Keratinocyte (primary cell): ENCODE results near the gene HECTD1. TPM values are rescaled to one million over a fixed set of nuclear protein-coding genes. Genes with fewer than 3 reads are reported as not detected.

ENCODE experiments used
- DNase-seq: peaks from one replicate; pipeline ENCODE4 v3.0.0-alpha.2; 2011; ENCODE audit warnings: low read depth, missing footprints, low spot score
- FAIRE-seq: peaks from 2 replicates; lab custom pipeline; 2011; peaks lifted over from hg19 to GRCh38; lab: Jason Lieb, UNC
- H2AFZ ChIP-seq: 2 replicates; pipeline ENCODE4 v1.6.0; 2012; ENCODE audit warnings: low read length, control low read depth, inconsistent platforms; ENCODE audit not compliant: control insufficient read depth
- H3K27ac ChIP-seq: 2 replicates; pipeline ENCODE4 v1.5.1; 2011; ENCODE audit warnings: low read length; ENCODE audit not compliant: control insufficient read depth, insufficient read depth
- H3K27me3 ChIP-seq: 3 replicates; pipeline ENCODE4 v1.6.0; 2011; ENCODE audit warnings: low read length; ENCODE audit not compliant: control insufficient read depth, insufficient read depth; ENCODE audit errors: extremely low read depth
- H3K36me3 ChIP-seq, 2 experiments: 2 replicates in 1 of 2; 3 replicates in 1 of 2; pipeline ENCODE4 v1.5.1; 2011; ENCODE audit warnings: low read length in 2 of 2, mild to moderate bottlenecking in 1 of 2; ENCODE audit not compliant: control insufficient read depth in 2 of 2, insufficient read depth in 2 of 2; ENCODE audit errors: extremely low read depth in 1 of 2
- H3K4me1 ChIP-seq: 3 replicates; pipeline ENCODE4 v1.5.1; 2011; ENCODE audit warnings: low read length; ENCODE audit not compliant: control insufficient read depth, insufficient read depth; ENCODE audit errors: extremely low read depth
- H3K4me2 ChIP-seq: 3 replicates; pipeline ENCODE4 v1.6.0; 2011; ENCODE audit warnings: low read depth, low read length; ENCODE audit not compliant: control insufficient read depth, insufficient read depth; ENCODE audit errors: extremely low read depth
- H3K4me3 ChIP-seq, 3 experiments: fragments of 200-600 bp in 1 of 3; sonication (generic) in 1 of 3; 2 replicates in 2 of 3; 3 replicates in 1 of 3; pipeline ENCODE4 v1.5.1; 2011 to 2016; ENCODE audit warnings: low read length in 3 of 3, mild to moderate bottlenecking in 3 of 3, control low read depth in 2 of 3, inconsistent platforms in 1 of 3, low read depth in 1 of 3, mixed read lengths in 1 of 3, mixed run types in 1 of 3, moderate library complexity in 1 of 3; ENCODE audit not compliant: control insufficient read depth in 2 of 3, insufficient read depth in 2 of 3; ENCODE audit errors: extremely low read depth in 1 of 3
- H3K79me2 ChIP-seq: 2 replicates; pipeline ENCODE4 v1.6.0; 2012; ENCODE audit warnings: low read length; ENCODE audit not compliant: control insufficient read depth, insufficient read depth
- H3K9ac ChIP-seq: 3 replicates; pipeline ENCODE4 v1.6.0; 2011; ENCODE audit warnings: low read length; ENCODE audit not compliant: control insufficient read depth, insufficient read depth; ENCODE audit errors: extremely low read depth
- H3K9me1 ChIP-seq: 3 replicates; pipeline ENCODE4 v1.6.0; 2011; ENCODE audit warnings: low read length; ENCODE audit not compliant: control insufficient read depth, insufficient read depth; ENCODE audit errors: extremely low read depth
- H3K9me3 ChIP-seq: 2 replicates; pipeline ENCODE4 v1.5.1; 2012; ENCODE audit warnings: low read depth, low read length; ENCODE audit not compliant: control insufficient read depth
- H4K20me1 ChIP-seq: 3 replicates; pipeline ENCODE4 v1.6.0; 2011; ENCODE audit warnings: low read length; ENCODE audit not compliant: control insufficient read depth, insufficient read depth; ENCODE audit errors: extremely low read depth
- CTCF ChIP-seq, 3 experiments: IDR thresholded peaks in 1 of 3; conservative IDR thresholded peaks in 1 of 3; optimal IDR thresholded peaks in 1 of 3; 2 replicates in 2 of 3; 3 replicates in 1 of 3; pipeline versions ENCODE3 to v1.5.1; 2011; ENCODE audit warnings: low read length in 3 of 3, mild to moderate bottlenecking in 3 of 3, moderate library complexity in 2 of 3, control low read depth in 1 of 3, inconsistent platforms in 1 of 3; ENCODE audit not compliant: insufficient read depth in 2 of 3; ENCODE audit errors: extremely low read depth in 1 of 3
- EZH2 ChIP-seq: IDR thresholded peaks from one replicate; pipeline ENCODE4 v1.6.1; 2012; ENCODE audit warnings: inconsistent platforms, mild to moderate bottlenecking, low read length, moderate library complexity
- dilution Hi-C: fragments of 300-500 bp; cut with MboI; formaldehyde crosslinking; loops from one replicate; pipeline ENCODE4 v1.7.0; 2020; ENCODE audit warnings: low sequenced_read_pairs; ENCODE audit not compliant: extremely low pct_ligation_motif_present
- polyA plus RNA-seq, 5 experiments: library from polyadenylated mRNA; depleted of rRNA in 3 of 5; stranded (reverse) in 3 of 5; stranded (forward) in 1 of 5; unstranded in 1 of 5; fragments of >200 nt; gene quantifications; 1 replicate in 1 of 5; 2 replicates in 3 of 5; 3 replicates in 1 of 5; pipeline versions ENCODE4 v1.2.1 to v1.2.3, GENCODE V29; 2011 to 2012; ENCODE audit warnings: missing spikeins in 2 of 5, low read depth in 1 of 5, low replicate concordance in 1 of 5

HECTD1 gene
- polyA plus RNA-seq, 1 donor (not counting 4 experiments of a cell fraction or from before 2014, with no cell fraction given), result 94.8 TPM

- H3K36me3 ChIP-seq, result no peaks in the 10 kb centered on the region
- no peaks in the 10 kb centered on the region for H3K79me2 ChIP-seq
- no peak for TF ChIP-seq CTCF (optimal IDR thresholded peaks at IDR 0.05 in 1 of 3, IDR thresholded peaks at IDR 0.05 in 1 of 3, conservative IDR thresholded peaks at IDR 0.05 in 1 of 3; ENCODE audit: extremely low read depth in 1 of 3, insufficient read depth in 2 of 3, low read length in 3 of 3)
- H3K27me3 ChIP-seq, result no peaks in the 10 kb centered on the region
- no peak for DNase-seq
- no peaks in the 10 kb centered on the region for H3K9me3 ChIP-seq
- no peak overlapping the region for H3K9ac ChIP-seq
- H3K27ac ChIP-seq, result no peak overlapping the region
- no peaks in the 10 kb centered on the region for H3K9me1 ChIP-seq
- H4K20me1 ChIP-seq, result no peaks in the 10 kb centered on the region
- no peak for FAIRE-seq
- dilution Hi-C loops, result no loop called here
- H3K4me2 ChIP-seq, result no peak overlapping the region
- H3K4me3 ChIP-seq, result no peak overlapping the region
- no peak overlapping the region for H2AFZ ChIP-seq
- H3K4me1 ChIP-seq, result peaks cover 6% of the 10 kb centered on the region
These were observed 122.6 kb downstream of the HECTD1 start for GRCh38 chr14:31085027-31085426.

- H3K36me3 ChIP-seq, result no peaks in the 10 kb centered on the region
- FAIRE-seq (no peak), DNase-seq (no peak)
These were observed 123.2 kb downstream of the HECTD1 start for GRCh38 chr14:31084385-31084784.

More at GRCh38 chr14:31084385-31084784, 123.2 kb downstream of the HECTD1 start:
- H3K4me1 ChIP-seq, result peaks cover 7% of the 10 kb centered on the region
- no peaks in the 10 kb centered on the region for H3K9me1 ChIP-seq
- H4K20me1 ChIP-seq, result no peaks in the 10 kb centered on the region
- H2AFZ ChIP-seq, result no peak overlapping the region
- no peaks in the 10 kb centered on the region for H3K27me3 ChIP-seq
- H3K79me2 ChIP-seq, result no peaks in the 10 kb centered on the region
- dilution Hi-C loops, result no loop called here
- no peak overlapping the region for H3K27ac ChIP-seq
- H3K4me2 ChIP-seq, result no peak overlapping the region
- H3K9ac ChIP-seq, result no peak overlapping the region
- TF ChIP-seq EZH2, result no peak
- TF ChIP-seq CTCF (optimal IDR thresholded peaks at IDR 0.05 in 1 of 3, IDR thresholded peaks at IDR 0.05 in 1 of 3, conservative IDR thresholded peaks at IDR 0.05 in 1 of 3; ENCODE audit: extremely low read depth in 1 of 3, insufficient read depth in 2 of 3, low read length in 3 of 3), result no peak
- no peak overlapping the region for H3K4me3 ChIP-seq
- H3K9me3 ChIP-seq, result no peaks in the 10 kb centered on the region
